Inflammatory macrophage treated with lipopolysaccharide for 1 hour (primary cell): ENCODE data around the gene ERG.

ENCODE experiments used
- DNase-seq, 2 donors: peaks; one replicate each; pipeline ENCODE4 v3.0.0-alpha.2; 2020 to 2022

ERG gene

GRCh38 chr21:38388203-38388602, 110.1 kb downstream of the ERG start:
- DNase-seq, result no peak

- DNase-seq, result peak in 1 of 2 donors; percentile 18
These were observed 111.3 kb downstream of the ERG start for GRCh38 chr21:38386967-38387366.

- no peak for DNase-seq
These were observed 112.7 kb downstream of the ERG start for GRCh38 chr21:38385427-38386175.

GRCh38 chr21:38384675-38385426, 113.4 kb downstream of the ERG start:
- DNase-seq, result peak; percentile 76 to 80

GRCh38 chr21:38384238-38384560, 114.1 kb downstream of the ERG start:
- no peak for DNase-seq

GRCh38 chr21:38383411-38384237, 114.7 kb downstream of the ERG start:
- DNase-seq, result no peak

GRCh38 chr21:38380481-38381137, 117.7 kb downstream of the ERG start:
- peak in 1 of 2 donors; percentile 56 for DNase-seq

- DNase-seq, result no peak
These were observed 119.1 kb downstream of the ERG start for GRCh38 chr21:38379147-38379546.

- DNase-seq, result no peak
These were observed 120.8 kb downstream of the ERG start for GRCh38 chr21:38377165-38378088.

GRCh38 chr21:38376693-38377092, 121.6 kb downstream of the ERG start:
- DNase-seq, result no peak

GRCh38 chr21:38376235-38376634, 122.0 kb downstream of the ERG start:
- peak; percentile 28 for DNase-seq

- no peak for DNase-seq
These were observed 130.6 kb downstream of the ERG start for GRCh38 chr21:38367646-38368045.

- DNase-seq, result no peak
These were observed 132.8 kb downstream of the ERG start for GRCh38 chr21:38365521-38365920.

- no peak for DNase-seq
These were observed 134.6 kb downstream of the ERG start for GRCh38 chr21:38363693-38364092.

- DNase-seq, result no peak
These were observed 137.0 kb downstream of the ERG start for GRCh38 chr21:38361324-38361723.

GRCh38 chr21:38359835-38360234, 138.4 kb downstream of the ERG start:
- no peak for DNase-seq

- DNase-seq, result no peak
These were observed 139.2 kb downstream of the ERG start for GRCh38 chr21:38359090-38359489.

GRCh38 chr21:38358666-38359065, 139.6 kb downstream of the ERG start:
- DNase-seq, result no peak

- no peak for DNase-seq
These were observed 140.2 kb downstream of the ERG start for GRCh38 chr21:38358098-38358497.

GRCh38 chr21:38356883-38357625, 141.2 kb downstream of the ERG start:
- DNase-seq, result no peak
